ENCODE results near the gene CHST6. TPM values are rescaled to one million over a fixed set of nuclear protein-coding genes. Genes with fewer than 3 reads are reported as not detected.

Gene CHST6
- total and polyA plus RNA-seq, 10 of the 15 experiments (the other 5 are each of a cell fraction or from before 2014, with no cell fraction given) = 0.14 to 2.5 (median 0.51) TPM

GRCh38 chr16:75455677-75456076, 39.6 kb downstream of the CHST6 start:
- in situ Hi-C loops (cut with MboI) = loop anchor here (5.0 to 25.0 kb wide), 2 partner anchors 52 to 1732 kb away; partner anchors contain the start of genes MON1B and SYCE1L
- FAIRE-seq = no peak
- peaks cover 0 to 1% of the 10 kb centered on the region in 2 experiments; a peak in 2 of 4 replicates for H3K36me3 ChIP-seq (ENCODE audit: control insufficient read depth in 2 of 2, insufficient read depth in 2 of 2, low read length in 1 of 2)
- H3K27ac ChIP-seq (ENCODE audit: control insufficient read depth, insufficient read depth) = no peak overlapping the region
- H3K4me3 ChIP-seq = no peak overlapping the region
- H3K9me3 ChIP-seq (replicated peaks; ENCODE audit: control insufficient read depth, insufficient read depth, low read length) = no peaks in the 10 kb centered on the region
- ChIA-PET RAD21 (ENCODE audit: unreplicated experiment) (interaction anchor here (0.6 kb wide), 1 partner anchor 68 kb away, joined by 4 read pairs; no protein-coding TSS in a partner anchor), SMC1A (ENCODE audit: uncharacterized antibody, unreplicated experiment) (interaction anchor here (1.0 to 1.2 kb wide), 2 partner anchors 9 to 22 kb away, joined by 3 to 4 read pairs; no protein-coding TSS in a partner anchor), CTCF (interaction anchor here (0.6 to 1.3 kb wide), 5 partner anchors 8 to 257 kb away, joined by 3 to 6 read pairs (median 4); no protein-coding TSS in a partner anchor), POLR2A (interaction anchor here (1.1 kb wide), 1 partner anchor 11 kb away, joined by 3 read pairs; no protein-coding TSS in a partner anchor)
- intact Hi-C loops (cut with micrococcal nuclease; ENCODE audit: unreplicated experiment) = no loop called here
- DNase-seq (ENCODE audit: low read depth, low spot score) = no peak
- H2AFZ ChIP-seq (ENCODE audit: control insufficient read depth, low read depth, low read length) = no peak overlapping the region
- TF ChIP-seq RUNX3 (IDR thresholded peaks at IDR 0.05; ENCODE audit: low read length) = no peak
- no peak for TF ChIP-seq ATF2 (IDR thresholded peaks at IDR 0.05; ENCODE audit: low read length)
- no peak for TF ChIP-seq CREB1 (IDR thresholded peaks at IDR 0.05; ENCODE audit: low read depth)
- no TSS peak for BruUV-seq (replicated peaks)
- H3K27me3 ChIP-seq (replicated peaks in 1 of 2; ENCODE audit: control insufficient read depth in 2 of 2, insufficient read depth in 2 of 2, low read length in 1 of 2) = no peaks in the 10 kb centered on the region
- H3K9ac ChIP-seq (ENCODE audit: control insufficient read depth, insufficient read depth, low read length) = no peak overlapping the region
- no peak for ATAC-seq
- H3K4me1 ChIP-seq (ENCODE audit: control insufficient read depth, insufficient read depth, low read length) = no peaks in the 10 kb centered on the region
- no peak overlapping the region for H3K4me2 ChIP-seq (ENCODE audit: control insufficient read depth, insufficient read depth)
- WGBS (ENCODE audit: insufficient coverage, insufficient replicate concordance, low lambda C conversion rate, missing lambda C conversion rate) = 74% methylated on average over 5 of the region's 5 CpGs
- H4K20me1 ChIP-seq (ENCODE audit: control insufficient read depth, insufficient read depth) = no peaks in the 10 kb centered on the region
- peaks cover 42% of the 10 kb centered on the region for H3K79me2 ChIP-seq (ENCODE audit: control insufficient read depth, insufficient read depth, low read length)

- ChIA-PET SMC1A (ENCODE audit: uncharacterized antibody, unreplicated experiment) (interaction anchor here (1.0 to 1.3 kb wide), 2 partner anchors 11 to 17 kb away, joined by 3 read pairs; no protein-coding TSS in a partner anchor), CTCF (interaction anchor here (2.4 kb wide), 1 partner anchor 13 kb away, joined by 8 read pairs; no protein-coding TSS in a partner anchor), RAD21 (ENCODE audit: unreplicated experiment) (no interaction called here), POLR2A (no interaction called here)
- TF ChIP-seq MEF2B (IDR thresholded peaks at IDR 0.05; ENCODE audit: partially characterized antibody, poor library complexity, severe bottlenecking) (no peak), NRF1 (conservative IDR thresholded peaks at IDR 0.05; ENCODE audit: low read depth, low read length) (no peak), JUNB (IDR thresholded peaks at IDR 0.05) (no peak), ELK1 (IDR thresholded peaks at IDR 0.05; ENCODE audit: low read depth, low read length) (no peak), MLLT1 (IDR thresholded peaks at IDR 0.05) (no peak), CHD4 (IDR thresholded peaks at IDR 0.05) (no peak), HDAC6 (IDR thresholded peaks at IDR 0.05; ENCODE audit: unreplicated experiment) (no peak)
- Histone ChIP-seq H3K27ac (ENCODE audit: control insufficient read depth, insufficient read depth) (no peak overlapping the region), H2AFZ (ENCODE audit: control insufficient read depth, low read depth, low read length) (no peak overlapping the region), H3K27me3 (replicated peaks in 1 of 2; ENCODE audit: control insufficient read depth in 2 of 2, insufficient read depth in 2 of 2, low read length in 1 of 2) (no peaks in the 10 kb centered on the region), H3K36me3 (ENCODE audit: control insufficient read depth in 2 of 2, insufficient read depth in 2 of 2, low read length in 1 of 2) (peaks cover 1 to 3% of the 10 kb centered on the region in 2 experiments; a peak in 1 of 4 replicates), H3K4me2 (ENCODE audit: control insufficient read depth, insufficient read depth) (no peak overlapping the region), H3K4me3 (no peak overlapping the region), H4K20me1 (ENCODE audit: control insufficient read depth, insufficient read depth) (no peaks in the 10 kb centered on the region), H3K4me1 (ENCODE audit: control insufficient read depth, insufficient read depth, low read length) (no peaks in the 10 kb centered on the region), H3K9me3 (replicated peaks; ENCODE audit: control insufficient read depth, insufficient read depth, low read length) (no peaks in the 10 kb centered on the region), H3K9ac (ENCODE audit: control insufficient read depth, insufficient read depth, low read length) (no peak overlapping the region), H3K79me2 (ENCODE audit: control insufficient read depth, insufficient read depth, low read length) (peaks cover 23% of the 10 kb centered on the region)
- DNase-seq (ENCODE audit: low read depth, low spot score) (no peak), FAIRE-seq (no peak), ATAC-seq (no peak)
- BruUV-seq (replicated peaks) = no TSS peak
- in situ Hi-C loops (cut with MboI) = loop anchor here (25.0 kb wide), 1 partner anchor 1735 kb away; the partner anchor contains the start of genes MON1B and SYCE1L
- intact Hi-C loops (cut with micrococcal nuclease; ENCODE audit: unreplicated experiment) = no loop called here
- WGBS (ENCODE audit: insufficient coverage, insufficient replicate concordance, low lambda C conversion rate, missing lambda C conversion rate) = 92% methylated on average over 12 of the region's 12 CpGs
Observed at GRCh38 chr16:75452464-75453190, 42.6 kb downstream of the CHST6 start.

All from GM12878 (cell line).